ENCODE measurements around the gene USP3.

Gene USP3

GRCh38 chr15:63630036-63630751, 125.8 kb downstream of the USP3 start:
- in situ Hi-C loops (cut with MboI; ENCODE audit: low pct_unique_long_range_greater_than_20kb, low sequenced_read_pairs, unreplicated experiment): no loop called here
- DNase-seq (ENCODE audit: low spot score): no peak
- no peak for TF ChIP-seq CTCF (IDR thresholded peaks at IDR 0.05; ENCODE audit: extremely low read depth, insufficient read depth, missing control alignments)

GRCh38 chr15:63633312-63633711, 128.9 kb downstream of the USP3 start:
- TF ChIP-seq CTCF (IDR thresholded peaks at IDR 0.05; ENCODE audit: extremely low read depth, insufficient read depth, missing control alignments): no peak
- in situ Hi-C loops (cut with MboI; ENCODE audit: low pct_unique_long_range_greater_than_20kb, low sequenced_read_pairs, unreplicated experiment): no loop called here
- no peak for DNase-seq (ENCODE audit: low spot score)

GRCh38 chr15:63634154-63634553, 129.8 kb downstream of the USP3 start:
- no peak for TF ChIP-seq CTCF (IDR thresholded peaks at IDR 0.05; ENCODE audit: extremely low read depth, insufficient read depth, missing control alignments)
- DNase-seq (ENCODE audit: low spot score): no peak
- in situ Hi-C loops (cut with MboI; ENCODE audit: low pct_unique_long_range_greater_than_20kb, low sequenced_read_pairs, unreplicated experiment): no loop called here

GRCh38 chr15:63636518-63637061, 132.2 kb downstream of the USP3 start:
- no peak for TF ChIP-seq CTCF (IDR thresholded peaks at IDR 0.05; ENCODE audit: extremely low read depth, insufficient read depth, missing control alignments)
- in situ Hi-C loops (cut with MboI; ENCODE audit: low pct_unique_long_range_greater_than_20kb, low sequenced_read_pairs, unreplicated experiment): no loop called here
- DNase-seq (ENCODE audit: low spot score): no peak

GRCh38 chr15:63638839-63639238, 134.4 kb downstream of the USP3 start:
- DNase-seq (ENCODE audit: low spot score): no peak
- no peak for TF ChIP-seq CTCF (IDR thresholded peaks at IDR 0.05; ENCODE audit: extremely low read depth, insufficient read depth, missing control alignments)
- in situ Hi-C loops (cut with MboI; ENCODE audit: low pct_unique_long_range_greater_than_20kb, low sequenced_read_pairs, unreplicated experiment): no loop called here

GRCh38 chr15:63640146-63640545, 135.8 kb downstream of the USP3 start:
- in situ Hi-C loops (cut with MboI; ENCODE audit: low pct_unique_long_range_greater_than_20kb, low sequenced_read_pairs, unreplicated experiment): no loop called here
- no peak for DNase-seq (ENCODE audit: low spot score)
- no peak for TF ChIP-seq CTCF (IDR thresholded peaks at IDR 0.05; ENCODE audit: extremely low read depth, insufficient read depth, missing control alignments)
